Stimulated activated CD4-positive, alpha-beta T cell treated with anti-CD3 and anti-CD28 coated beads, Interleukin-12 subunit alpha, Interleukin-12 subunit beta, amount 100 ng/mL, for 24 hours (primary cell): ENCODE data around the gene CTBP2.
"Not testable (repeated sequence)": the region's sequence is repeated elsewhere in the genome, so short reads cannot be mapped to it uniquely, and the experiment has no call there.

Experiments used
- DNase-seq, 2 experiments: peaks; one replicate each; pipeline ENCODE4 v3.0.0-alpha.2; 2020; ENCODE audit warnings: low read depth in 2 of 2

CTBP2 gene

DNA sequence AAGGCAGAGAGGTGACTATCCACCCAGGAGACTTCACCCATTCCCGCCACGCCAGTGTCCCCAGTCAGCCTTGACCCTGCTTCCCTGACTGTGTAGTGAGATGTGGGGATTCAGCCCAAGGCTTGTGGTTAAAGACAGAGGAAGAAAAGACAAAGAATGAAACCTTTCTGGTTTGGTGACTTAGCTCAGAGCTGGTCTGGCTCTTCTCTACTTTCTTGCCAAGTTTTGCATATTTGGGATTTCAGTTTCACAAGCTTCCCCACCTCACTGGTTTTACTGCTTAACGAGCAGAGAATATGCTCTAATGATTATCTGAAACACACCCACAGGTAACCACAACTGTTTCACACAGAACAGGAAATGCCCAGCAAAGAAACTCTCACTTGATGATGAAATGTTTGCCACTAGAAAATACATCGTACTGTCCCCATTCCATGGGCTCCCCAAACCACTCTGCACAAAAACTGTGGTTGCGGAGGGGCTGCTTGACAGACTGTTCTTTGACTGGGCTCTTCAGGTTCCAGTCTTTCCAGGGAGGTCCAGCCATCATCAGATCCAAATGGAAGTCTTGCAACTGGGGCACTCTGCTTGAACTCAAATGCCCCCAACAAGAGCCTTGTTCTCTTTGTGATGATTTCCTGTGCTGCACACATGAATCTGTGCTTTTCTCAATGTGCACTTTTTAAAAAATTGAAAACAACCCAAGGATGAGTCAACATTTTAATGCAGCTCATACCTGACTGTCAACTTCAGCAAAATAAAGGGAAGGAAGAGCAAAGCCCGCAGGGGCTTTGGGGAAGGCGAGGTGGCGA lies 95.5 kb downstream of the CTBP2 start:
- DNase-seq, result peak in 1 of 2 experiments; percentile 11

DNA sequence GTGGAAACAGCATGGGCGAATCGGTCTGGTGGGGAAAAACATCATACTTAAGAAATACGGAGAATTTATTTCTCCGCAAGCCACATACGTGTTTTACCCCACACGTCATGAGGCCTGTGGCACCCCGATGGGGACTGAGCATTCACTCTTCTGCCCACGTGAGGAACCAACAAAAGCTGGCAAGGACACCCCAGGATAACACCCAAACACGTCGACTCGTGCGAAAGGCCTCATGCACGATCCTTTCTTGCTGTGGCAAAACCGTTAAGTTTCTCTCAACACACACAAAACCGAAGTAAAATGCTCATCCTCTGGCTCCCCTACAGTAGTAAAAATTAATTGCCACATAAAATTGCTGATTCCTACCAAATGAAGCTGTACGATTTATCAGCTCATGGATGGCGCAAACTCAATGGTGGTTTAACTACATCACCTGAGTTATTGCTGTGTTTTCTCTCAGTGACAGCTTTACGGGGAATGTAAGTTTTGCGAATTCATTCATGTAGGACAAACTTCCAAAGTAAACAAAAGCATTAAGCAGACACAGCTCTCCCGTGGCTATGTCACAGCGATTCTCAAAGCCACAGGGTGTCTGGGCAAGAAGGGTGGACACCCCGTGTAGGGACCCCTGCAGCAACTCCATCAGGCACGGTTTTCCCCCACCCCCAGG lies 97.0 kb downstream of the CTBP2 start:
- DNase-seq, result no peak

DNA sequence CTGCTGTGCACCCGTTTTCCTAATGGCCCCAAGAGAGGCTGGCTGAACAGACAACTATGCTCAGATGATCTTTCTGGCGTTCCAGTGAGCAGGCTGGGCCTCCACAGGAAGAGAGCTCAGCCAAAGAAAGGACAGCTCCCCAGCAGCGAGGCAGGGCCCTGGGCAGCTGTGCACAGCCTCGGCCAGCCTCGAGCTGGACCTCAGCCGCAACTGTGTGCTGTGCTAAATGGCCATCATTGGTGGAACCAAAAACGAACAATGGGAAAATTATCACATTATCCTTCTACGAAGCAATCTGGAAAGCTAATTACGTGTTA lies 97.5 kb downstream of the CTBP2 start:
- DNase-seq, result no peak

DNA sequence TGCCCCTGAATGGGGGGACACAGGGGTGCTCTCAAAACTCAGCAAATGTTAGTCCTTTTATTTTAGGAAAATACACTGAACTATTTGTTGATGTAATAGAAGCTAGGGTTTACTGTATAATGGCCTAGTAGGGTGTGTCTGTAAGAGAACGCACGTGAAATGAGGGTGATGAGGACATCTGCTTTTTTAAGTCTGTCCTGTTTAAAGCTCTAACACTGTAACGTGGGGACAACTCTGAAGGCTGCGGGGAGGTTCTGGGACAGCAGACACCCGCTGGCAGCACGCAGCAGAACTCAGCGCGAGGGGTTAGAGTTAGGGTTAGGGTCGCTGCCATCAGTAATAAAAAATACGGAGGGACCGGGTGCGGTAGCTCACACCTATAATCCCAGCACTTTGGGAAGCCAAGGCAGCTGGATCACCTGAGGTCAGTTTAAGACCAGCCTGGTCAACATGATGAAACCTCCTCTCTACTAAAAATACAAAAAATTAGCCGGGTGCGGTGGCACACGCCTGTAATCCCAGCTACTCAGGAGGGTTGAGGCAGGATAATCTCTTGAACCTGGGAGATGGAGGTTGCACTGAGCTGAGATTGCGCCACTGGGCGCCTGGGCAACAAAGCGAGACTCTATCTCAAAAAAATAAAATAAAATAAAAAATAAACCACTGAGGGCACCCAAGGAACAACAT lies 98.0 kb downstream of the CTBP2 start:
- no peak for DNase-seq

DNA sequence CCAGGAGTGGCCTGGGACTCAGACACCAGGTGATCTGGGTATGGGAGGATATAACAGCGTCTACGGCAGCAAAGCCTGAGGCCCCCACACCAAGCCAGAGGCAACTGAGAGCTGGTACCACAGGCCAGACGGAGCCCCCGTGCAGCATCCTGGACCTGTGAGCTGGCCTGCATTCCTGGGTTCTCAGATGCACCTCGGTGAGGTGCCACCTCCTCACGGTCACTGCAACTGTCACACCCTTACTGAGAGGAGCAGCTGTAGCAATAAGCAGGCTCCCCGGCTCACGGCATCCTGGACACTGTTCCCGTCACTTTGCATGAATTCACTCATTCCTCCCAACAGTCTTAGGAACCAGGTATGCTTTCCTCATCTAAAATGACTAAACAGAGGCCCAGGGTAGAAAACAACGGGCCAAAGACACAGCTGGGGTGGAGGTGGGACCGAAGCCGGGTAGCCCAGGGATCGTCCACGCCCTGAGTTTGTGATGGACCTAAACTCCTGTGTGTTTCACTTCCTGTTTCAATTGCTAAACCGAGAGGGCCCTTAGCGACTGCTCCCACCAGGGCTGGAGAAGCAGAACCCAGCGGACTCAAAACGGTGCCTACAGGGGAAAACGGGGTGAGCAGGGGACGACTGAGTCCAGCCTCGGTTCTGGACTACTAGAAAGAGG lies 98.7 kb downstream of the CTBP2 start:
- no peak for DNase-seq

DNA sequence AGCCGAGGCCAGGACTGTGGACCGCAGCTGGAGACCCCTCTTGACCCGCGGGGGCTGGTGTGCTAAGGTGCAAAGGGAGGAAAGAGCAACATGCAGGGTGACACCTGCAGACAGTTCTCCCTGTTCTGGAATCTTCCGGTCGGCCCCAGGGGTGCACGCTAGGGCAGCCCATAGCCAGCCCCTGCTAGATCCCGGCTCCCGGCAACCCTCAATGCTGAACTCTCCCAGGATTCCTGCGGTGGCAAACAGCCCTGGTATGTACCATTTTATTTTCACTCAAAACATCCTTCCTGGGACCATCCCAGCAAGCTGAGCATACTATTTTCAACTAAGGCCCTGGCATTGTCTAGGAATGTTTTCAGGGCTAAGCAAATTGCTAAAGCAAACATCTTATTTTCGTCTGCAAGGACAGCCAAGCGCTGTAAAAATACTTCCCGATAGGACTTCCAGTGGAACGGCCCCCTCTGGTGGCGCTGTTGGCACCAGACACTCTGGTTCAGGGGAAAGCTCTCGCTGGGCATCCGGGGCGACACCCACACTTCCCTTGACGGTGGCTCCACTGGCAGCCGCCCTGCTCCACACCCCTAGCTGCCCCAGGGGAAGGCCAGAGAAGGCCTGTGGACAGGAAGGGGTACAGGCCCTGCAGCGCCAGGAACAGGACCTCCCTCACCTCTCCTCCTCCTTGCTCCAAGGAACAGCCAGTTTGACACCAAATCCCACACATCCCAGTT lies 99.4 kb downstream of the CTBP2 start:
- DNase-seq, result peak in 1 of 2 experiments; percentile 54

DNA sequence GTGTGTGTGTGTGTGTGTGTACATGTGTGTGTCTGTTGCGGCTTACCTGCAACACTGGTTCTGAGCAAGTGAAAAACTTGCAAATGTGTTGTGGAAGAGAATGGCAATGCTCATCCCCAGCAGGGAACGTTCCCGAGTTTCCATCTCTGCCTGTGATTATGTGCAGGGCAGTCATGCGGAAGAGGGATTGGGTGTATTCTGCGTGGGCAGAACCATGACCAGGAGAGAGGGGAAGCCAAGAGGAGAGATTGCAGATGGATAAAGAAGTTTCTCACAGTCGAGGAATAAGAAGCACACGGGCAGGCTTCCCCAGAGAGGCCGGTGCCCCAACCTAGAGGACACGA lies 99.9 kb downstream of the CTBP2 start:
- DNase-seq, result no peak

DNA sequence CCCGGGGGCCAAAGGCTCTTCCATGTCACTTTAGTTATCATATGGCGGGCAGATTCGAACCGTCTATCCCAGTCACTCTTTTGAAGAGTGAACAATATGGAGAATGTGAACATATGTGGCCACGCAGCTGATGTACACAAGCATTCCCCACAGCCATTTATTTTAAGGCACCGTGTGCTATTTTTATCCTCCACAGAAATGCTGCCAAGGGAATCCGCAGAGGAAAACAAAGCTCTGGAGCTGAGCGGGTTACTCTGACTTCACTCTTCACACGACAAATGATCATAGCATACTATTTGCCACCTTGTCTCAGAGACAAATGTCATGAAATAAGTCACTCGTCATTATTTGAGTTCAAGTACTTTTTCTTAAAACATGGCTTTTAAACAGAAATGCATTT lies 100.3 kb downstream of the CTBP2 start:
- DNase-seq, result no peak

DNA sequence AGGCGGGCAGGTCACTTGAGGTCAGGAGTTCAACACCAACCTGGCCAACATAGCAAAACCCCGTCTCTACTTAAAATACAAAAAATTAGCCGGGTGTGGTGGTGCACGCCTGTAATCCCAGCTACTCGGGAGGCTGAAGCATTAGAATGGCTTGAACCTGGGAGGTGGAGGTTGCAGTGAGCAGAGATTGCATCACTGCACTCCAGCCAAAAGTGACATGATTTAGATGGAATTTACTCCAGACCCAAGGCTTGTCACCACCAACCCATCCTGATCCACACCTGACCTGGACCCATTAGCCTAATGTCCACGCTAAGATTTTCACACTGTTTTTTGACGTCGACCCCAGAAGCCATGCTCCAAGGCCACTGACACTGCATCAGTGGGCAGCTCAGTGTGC lies 101.0 kb downstream of the CTBP2 start:
- DNase-seq, result not testable (repeated sequence)

DNA sequence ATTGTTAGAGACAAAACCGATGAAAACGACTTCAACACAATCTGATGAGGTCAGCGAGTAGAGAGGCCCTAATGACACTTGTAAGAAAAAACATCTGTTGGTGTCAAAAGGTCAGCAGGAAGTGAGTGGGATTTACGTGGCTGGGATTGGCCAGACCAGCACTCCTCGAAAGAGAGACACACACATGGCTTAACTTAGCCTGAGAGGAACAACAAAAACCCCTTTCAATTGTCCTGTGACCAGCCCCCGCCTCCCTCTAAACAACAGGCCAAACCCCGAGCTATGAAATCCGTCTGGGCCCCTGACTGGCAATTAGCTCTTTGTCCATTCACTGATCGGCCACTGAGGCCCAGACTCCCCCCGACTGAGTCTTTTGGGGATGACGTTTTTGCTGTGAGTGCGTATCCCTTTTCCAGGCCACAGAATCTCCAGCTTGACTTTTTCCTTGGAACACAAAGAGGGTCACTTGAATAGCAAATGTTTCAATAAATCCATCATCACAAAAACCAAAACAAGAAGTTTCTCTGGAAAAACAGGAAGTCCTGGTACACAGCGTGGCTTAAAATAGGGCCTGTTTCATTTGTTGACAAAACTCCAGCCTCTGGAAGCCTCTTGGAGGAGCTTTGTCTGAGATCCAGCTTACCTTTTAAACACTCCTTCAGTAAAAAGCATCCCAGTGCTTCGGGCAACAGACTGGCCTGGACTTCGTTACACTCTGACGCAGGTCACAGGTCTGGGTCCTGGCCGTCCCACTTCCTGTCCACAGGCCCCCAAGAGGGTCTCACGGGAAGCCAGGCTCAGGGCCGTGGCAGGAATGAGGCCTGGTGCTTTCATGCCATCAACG lies 103.0 kb downstream of the CTBP2 start:
- no peak for DNase-seq

DNA sequence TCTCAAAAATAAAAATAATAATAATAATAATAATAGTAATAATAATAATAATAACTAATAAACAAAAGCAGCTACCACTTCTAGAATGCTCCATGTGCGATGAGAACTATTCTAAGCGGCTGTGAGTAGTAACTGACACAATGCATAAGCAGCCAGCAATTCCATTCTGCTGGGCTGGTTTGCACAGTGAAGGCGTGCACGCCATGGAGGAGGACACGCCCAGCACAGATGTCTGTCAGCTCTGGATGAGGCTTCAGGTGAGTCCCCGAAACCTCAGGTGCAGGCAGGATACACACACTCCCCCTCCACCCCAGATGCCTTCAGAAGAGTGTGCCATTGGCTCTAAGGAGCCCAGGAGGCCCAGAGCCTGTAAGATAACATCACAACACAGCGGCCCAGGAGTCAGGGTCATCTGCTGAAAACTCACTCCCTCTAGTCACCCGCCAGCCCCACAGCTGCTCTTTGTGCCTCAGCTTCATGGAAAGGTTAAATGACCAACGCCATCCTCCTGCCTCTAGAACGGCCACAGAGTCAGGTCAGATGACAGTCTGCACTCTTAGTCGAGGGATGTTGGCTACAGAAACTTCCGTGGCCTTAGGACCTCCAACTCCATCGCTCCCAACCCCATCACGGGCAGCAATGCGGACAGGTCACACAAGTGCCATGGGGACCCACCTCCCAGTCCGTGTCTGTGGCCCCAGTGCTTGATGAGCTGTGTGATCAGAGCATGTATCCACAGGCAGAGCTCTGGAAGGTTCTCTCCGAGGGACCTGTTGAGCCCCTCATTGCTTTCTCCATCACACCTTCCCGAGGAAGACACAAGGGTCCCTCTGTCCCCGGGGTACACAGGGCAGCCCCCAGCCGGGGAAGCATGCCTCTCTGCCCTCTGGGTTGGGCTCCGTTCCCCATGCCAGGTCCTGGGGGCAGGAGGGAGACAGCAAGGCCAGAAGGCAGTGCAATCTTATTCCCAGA lies 103.9 kb downstream of the CTBP2 start:
- no peak for DNase-seq

DNA sequence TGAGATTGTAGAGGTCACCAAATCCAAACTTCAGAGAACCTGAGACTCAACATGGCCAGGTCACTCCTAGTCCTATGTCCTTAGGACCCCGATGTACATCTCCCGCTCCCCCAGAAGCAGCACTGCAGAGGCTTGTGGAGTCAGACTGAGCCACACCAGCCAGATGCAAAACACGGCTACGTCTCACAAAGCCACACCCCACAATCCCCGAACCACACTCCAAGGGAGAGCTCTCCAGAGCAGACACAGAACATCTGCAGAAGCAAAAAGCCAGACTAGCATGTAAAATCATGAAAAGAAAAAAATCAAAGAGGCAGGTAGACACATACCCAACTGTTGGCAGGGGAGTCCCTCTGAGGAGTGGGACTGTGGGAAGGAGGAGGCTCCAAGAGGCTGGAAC lies 104.9 kb downstream of the CTBP2 start:
- no peak for DNase-seq

DNA sequence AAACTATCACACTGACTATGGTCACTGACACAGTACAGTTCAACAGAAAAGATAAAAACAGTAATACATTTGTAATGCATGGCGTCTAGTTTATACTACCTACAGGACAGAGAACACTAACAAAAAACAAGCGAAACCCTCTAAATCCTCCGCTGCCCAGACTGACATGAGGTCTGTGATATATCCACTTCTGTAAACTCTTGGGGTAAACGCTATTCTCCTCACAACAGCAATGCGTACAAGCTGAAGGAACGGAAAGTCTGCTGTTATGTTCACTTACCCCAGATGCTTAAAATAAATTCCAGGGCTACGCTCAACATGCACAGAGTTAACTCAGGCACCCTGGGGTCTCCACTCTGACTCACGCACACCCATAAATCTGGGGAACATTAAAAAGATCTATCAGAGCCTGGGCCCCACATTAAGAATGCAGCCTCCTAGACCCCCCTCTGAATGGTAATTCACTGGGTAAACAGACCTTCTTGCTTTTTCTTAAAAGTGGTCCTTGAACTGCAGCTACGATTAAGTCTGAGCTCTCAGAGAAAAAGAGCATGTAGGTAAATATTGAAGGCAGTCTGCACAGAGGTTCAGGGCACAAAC lies 105.6 kb downstream of the CTBP2 start:
- no peak for DNase-seq

DNA sequence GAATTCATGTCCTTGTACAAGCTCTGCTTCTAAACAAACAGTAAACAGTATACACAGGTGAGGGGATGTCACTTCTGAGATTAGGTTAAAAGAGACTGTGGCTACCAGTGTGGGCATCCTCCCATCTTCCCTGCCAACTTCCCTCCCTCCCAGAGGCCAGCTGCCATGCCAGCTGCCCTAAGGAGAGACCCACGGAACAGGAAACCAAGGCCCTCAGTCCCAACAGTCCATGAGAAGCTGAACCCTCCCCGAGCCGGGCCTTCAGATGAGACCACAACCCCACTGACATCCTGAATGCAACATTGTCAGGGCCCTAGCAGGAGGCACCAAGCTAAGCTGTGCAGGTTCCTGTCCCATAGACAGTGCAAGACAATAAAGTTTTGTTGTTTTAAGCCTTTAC lies 106.1 kb downstream of the CTBP2 start:
- DNase-seq, result no peak

DNA sequence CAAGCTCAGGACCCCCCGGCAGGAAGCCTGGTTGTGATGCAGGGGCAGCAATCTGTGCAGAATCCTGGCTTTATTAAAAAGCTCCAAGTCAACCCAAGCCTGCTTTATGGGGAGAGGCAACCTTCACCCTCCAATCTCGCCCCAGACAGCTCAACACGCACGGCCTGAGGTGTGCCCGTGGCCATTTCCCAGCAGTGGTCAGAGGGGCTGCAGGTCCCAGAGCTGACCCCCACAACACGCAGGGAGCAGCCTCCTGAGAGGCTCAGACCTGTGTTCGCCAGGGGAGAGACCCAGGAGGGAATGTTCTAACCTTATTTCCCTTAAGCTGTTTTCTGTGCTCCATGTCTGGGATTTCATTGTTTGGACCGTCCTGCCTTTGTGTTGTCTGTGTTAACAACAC lies 108.2 kb downstream of the CTBP2 start:
- no peak for DNase-seq

DNA sequence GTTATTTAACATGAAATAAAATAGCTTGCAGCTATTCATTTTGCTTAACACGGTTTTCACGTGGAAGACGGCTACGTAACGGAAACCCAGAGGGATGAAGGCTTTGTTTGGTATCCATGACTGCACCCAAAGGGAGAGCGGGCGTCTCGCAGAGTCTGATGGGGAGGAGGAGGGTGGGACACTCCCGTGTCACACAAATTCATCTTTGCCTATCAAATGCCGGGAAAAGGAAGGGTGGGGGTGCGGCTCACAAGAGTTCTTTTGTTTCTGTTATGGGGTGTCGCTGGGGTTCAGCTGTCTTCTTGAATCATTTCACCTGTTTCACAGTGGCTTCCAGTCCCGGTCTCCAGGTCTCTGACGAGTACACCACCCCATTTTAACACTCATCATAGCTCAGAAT lies 110.0 kb downstream of the CTBP2 start:
- no peak for DNase-seq

DNA sequence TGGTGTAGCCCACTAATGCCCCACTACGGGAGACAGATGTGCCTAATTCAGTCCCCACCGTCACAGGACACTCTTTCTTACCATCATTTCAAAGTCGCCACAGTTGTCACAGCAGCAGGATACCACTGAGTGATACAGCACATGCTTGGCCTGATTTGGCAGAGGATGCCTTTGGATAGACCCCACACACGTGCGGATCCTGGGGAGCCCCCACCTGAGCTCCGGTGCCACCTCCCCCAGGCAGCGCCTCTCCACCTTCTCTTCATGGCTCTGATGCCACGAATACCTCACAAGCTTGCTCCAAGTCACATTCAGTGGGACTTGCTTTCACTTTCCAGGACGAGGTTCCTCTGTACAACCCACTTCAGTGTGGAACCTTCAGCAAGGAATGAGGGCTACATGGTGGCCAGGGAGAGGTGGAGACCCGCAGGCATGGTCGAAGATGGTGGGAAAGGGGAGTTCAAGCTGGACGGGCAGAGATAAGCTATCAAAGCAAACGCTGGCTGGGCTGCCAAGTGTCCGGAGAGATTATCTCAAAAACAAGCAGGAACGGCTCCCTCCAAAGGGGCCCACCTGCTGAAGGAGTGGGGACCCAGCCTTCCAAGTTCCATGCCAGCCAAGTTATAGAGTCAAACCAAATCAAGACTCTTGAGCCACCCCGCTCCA lies 111.0 kb downstream of the CTBP2 start:
- DNase-seq, result no peak

DNA sequence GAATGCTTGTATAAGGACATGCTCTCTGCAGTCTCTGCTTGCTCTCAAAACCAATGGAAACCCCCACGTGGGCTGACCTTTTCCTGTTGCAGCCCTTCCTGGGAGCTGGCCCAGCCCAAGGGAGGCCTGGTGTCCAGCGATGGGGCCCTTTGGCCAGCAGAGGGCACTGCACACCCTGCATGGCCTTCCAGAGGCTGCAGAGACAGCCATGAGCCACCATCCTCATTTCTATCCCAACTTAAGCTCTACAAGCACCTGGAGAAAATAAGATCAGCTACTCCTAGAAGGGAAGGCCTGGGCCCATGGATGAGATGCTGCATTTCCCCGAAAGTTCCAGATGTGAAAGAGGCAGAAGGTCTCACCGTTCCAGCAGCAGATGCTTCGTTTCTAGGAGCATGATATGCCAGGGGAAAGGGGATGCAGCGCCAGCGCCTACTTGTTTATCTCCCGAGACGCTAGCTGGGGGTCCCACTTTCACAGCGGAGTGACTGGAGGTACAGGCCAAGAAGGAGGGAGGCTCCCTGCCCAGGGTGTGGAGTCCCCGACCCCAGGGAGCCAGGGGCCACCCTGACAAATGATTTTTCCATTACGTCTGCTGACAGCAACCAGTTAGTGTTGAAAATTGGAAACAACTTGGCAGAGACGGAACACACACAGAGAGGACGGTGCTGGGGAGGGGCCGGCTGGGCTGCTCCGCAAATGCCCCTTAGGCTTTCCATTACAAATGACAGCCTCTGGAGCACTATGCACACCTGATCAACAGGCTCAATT lies 112.1 kb downstream of the CTBP2 start:
- peak; percentile 21 to 69 for DNase-seq
